ENCODE results near the gene MECP2. TPM values are rescaled to one million over a fixed set of nuclear protein-coding genes. Genes with fewer than 3 reads are reported as not detected.

The MECP2 gene
- total and polyA plus RNA-seq, 2 of the 13 experiments (the other 11 are each of a cell fraction or from before 2014, with no cell fraction given): 7.9 to 18.1 TPM

DNA sequence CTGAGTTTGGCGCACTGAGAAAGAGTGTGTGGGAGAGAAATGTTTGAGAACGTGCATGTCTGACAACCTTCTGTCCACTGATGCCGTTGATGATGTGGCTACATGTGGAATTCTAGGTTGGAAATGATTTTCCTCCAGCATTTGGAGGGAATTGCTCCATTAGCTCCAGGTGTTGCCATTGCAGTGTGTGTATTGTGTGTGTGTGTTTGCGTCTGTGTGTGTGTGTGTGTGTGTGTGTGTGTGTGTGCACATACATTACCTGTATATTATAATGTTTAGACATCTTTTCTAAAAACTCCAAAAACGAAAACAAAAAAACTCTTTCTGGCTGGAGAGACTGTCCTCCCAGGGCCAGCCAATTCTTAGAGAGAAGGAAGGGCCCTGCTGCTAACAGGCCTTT is 18.2 kb upstream of the MECP2 start:
- Histone ChIP-seq H3K9ac (ENCODE audit: insufficient read depth, low read depth, low read length) (no peak overlapping the region), H3K27ac (ENCODE audit: extremely low read length, insufficient read depth, low read length) (no peak overlapping the region), H3K4me3 (replicated peaks in 1 of 3; ENCODE audit: insufficient read depth in 1 of 3, low read depth in 2 of 3, low read length in 3 of 3) (no peak overlapping the region), H4K20me1 (ENCODE audit: insufficient read depth, low read length) (no peaks in the 10 kb centered on the region), H3K4me1 (ENCODE audit: insufficient read depth, low read length) (no peaks in the 10 kb centered on the region), H3K27me3 (ENCODE audit: control insufficient read depth in 1 of 2, insufficient read depth in 2 of 2, low read length in 2 of 2) (peaks cover 1 to 11% of the 10 kb centered on the region in 2 experiments; a peak in 3 of 5 replicates), H3K79me2 (ENCODE audit: insufficient read depth, low read length) (no peaks in the 10 kb centered on the region), H3K4me2 (ENCODE audit: low read depth, low read length) (no peak overlapping the region), H3K36me3 (replicated peaks in 1 of 2; ENCODE audit: control insufficient read depth in 1 of 2, insufficient read depth in 2 of 2, low read length in 2 of 2) (no peaks in the 10 kb centered on the region), H3K9me3 (ENCODE audit: low read length) (no peaks in the 10 kb centered on the region), H2AFZ (ENCODE audit: low read length) (no peak overlapping the region)
- WGBS (ENCODE audit: low lambda C conversion rate): 5% methylated on average over 4 of the region's 5 CpGs
- POLR2A ChIA-PET: no interaction called here
- no TSS peak for BruUV-seq (replicated peaks)
- FAIRE-seq (no peak), ATAC-seq (no peak), DNase-seq (ENCODE audit: low spot score) (no peak)
- in situ Hi-C loops (cut with HindIII; ENCODE audit: extremely low pct_ligation_motif_present, low pct_unique_long_range_greater_than_20kb): no loop called here
- intact Hi-C loops (cut with micrococcal nuclease; ENCODE audit: unreplicated experiment): no loop called here
- CTCF ChIA-PET (ENCODE audit: low intra/inter-chr PET ratio, low total read pairs): no interaction called here
- TF ChIP-seq, protein P1, sequence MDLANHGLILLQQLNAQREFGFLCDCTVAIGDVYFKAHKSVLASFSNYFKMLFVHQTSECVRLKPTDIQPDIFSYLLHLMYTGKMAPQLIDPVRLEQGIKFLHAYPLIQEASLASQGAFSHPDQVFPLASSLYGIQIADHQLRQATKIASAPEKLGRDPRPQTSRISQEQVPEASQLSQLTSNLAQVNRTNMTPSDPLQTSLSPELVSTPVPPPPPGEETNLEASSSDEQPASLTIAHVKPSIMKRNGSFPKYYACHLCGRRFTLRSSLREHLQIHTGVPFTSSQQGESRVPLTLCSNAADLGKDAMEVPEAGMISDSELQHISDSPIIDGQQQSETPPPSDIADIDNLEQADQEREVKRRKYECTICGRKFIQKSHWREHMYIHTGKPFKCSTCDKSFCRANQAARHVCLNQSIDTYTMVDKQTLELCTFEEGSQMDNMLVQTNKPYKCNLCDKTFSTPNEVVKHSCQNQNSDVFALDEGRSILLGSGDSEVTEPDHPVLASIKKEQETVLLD (CRISPR knock-in tag; IDR thresholded peaks at IDR 0.05; ENCODE audit: low read depth): no peak
- TF ChIP-seq KDM2A (CRISPR knock-in tag; IDR thresholded peaks at IDR 0.05; ENCODE audit: borderline replicate concordance, low read depth) (no peak), MTF1 (CRISPR knock-in tag; IDR thresholded peaks at IDR 0.05) (no peak), CREB1 (IDR thresholded peaks at IDR 0.05) (no peak), CREB1 (CRISPR knock-in tag; IDR thresholded peaks at IDR 0.05) (no peak), SRSF9 (IDR thresholded peaks at IDR 0.05; ENCODE audit: borderline replicate concordance, insufficient read depth, low read depth, low read length, poor library complexity, severe bottlenecking) (no peak), TMF1 (CRISPR knock-in tag; IDR thresholded peaks at IDR 0.05; ENCODE audit: low read depth) (no peak), ZNF224 (CRISPR knock-in tag; IDR thresholded peaks at IDR 0.05) (no peak), CC2D1A (CRISPR knock-in tag; IDR thresholded peaks at IDR 0.05) (no peak), NCOA1 (CRISPR knock-in tag; IDR thresholded peaks at IDR 0.05) (no peak), SALL2 (CRISPR knock-in tag; IDR thresholded peaks at IDR 0.05) (no peak), ZNF557 (CRISPR knock-in tag; IDR thresholded peaks at IDR 0.05) (no peak), ZNF160 (CRISPR knock-in tag; IDR thresholded peaks at IDR 0.05) (no peak), ZIK1 (CRISPR knock-in tag; IDR thresholded peaks at IDR 0.05; ENCODE audit: borderline replicate concordance, low read depth) (no peak), ZNF343 (CRISPR knock-in tag; IDR thresholded peaks at IDR 0.05) (no peak)
- TF ChIP-seq, protein P2, sequence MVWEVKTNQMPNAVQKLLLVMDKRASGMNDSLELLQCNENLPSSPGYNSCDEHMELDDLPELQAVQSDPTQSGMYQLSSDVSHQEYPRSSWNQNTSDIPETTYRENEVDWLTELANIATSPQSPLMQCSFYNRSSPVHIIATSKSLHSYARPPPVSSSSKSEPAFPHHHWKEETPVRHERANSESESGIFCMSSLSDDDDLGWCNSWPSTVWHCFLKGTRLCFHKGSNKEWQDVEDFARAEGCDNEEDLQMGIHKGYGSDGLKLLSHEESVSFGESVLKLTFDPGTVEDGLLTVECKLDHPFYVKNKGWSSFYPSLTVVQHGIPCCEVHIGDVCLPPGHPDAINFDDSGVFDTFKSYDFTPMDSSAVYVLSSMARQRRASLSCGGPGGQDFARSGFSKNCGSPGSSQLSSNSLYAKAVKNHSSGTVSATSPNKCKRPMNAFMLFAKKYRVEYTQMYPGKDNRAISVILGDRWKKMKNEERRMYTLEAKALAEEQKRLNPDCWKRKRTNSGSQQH (CRISPR knock-in tag; IDR thresholded peaks at IDR 0.05; ENCODE audit: low read depth): no peak
- TF ChIP-seq, protein P3, sequence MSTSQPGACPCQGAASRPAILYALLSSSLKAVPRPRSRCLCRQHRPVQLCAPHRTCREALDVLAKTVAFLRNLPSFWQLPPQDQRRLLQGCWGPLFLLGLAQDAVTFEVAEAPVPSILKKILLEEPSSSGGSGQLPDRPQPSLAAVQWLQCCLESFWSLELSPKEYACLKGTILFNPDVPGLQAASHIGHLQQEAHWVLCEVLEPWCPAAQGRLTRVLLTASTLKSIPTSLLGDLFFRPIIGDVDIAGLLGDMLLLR (CRISPR knock-in tag; IDR thresholded peaks at IDR 0.05): no peak
- TF ChIP-seq, protein P4, sequence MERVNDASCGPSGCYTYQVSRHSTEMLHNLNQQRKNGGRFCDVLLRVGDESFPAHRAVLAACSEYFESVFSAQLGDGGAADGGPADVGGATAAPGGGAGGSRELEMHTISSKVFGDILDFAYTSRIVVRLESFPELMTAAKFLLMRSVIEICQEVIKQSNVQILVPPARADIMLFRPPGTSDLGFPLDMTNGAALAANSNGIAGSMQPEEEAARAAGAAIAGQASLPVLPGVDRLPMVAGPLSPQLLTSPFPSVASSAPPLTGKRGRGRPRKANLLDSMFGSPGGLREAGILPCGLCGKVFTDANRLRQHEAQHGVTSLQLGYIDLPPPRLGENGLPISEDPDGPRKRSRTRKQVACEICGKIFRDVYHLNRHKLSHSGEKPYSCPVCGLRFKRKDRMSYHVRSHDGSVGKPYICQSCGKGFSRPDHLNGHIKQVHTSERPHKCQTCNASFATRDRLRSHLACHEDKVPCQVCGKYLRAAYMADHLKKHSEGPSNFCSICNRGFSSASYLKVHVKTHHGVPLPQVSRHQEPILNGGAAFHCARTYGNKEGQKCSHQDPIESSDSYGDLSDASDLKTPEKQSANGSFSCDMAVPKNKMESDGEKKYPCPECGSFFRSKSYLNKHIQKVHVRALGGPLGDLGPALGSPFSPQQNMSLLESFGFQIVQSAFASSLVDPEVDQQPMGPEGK (CRISPR knock-in tag; IDR thresholded peaks at IDR 0.05): no peak
- TF ChIP-seq, protein P5, sequence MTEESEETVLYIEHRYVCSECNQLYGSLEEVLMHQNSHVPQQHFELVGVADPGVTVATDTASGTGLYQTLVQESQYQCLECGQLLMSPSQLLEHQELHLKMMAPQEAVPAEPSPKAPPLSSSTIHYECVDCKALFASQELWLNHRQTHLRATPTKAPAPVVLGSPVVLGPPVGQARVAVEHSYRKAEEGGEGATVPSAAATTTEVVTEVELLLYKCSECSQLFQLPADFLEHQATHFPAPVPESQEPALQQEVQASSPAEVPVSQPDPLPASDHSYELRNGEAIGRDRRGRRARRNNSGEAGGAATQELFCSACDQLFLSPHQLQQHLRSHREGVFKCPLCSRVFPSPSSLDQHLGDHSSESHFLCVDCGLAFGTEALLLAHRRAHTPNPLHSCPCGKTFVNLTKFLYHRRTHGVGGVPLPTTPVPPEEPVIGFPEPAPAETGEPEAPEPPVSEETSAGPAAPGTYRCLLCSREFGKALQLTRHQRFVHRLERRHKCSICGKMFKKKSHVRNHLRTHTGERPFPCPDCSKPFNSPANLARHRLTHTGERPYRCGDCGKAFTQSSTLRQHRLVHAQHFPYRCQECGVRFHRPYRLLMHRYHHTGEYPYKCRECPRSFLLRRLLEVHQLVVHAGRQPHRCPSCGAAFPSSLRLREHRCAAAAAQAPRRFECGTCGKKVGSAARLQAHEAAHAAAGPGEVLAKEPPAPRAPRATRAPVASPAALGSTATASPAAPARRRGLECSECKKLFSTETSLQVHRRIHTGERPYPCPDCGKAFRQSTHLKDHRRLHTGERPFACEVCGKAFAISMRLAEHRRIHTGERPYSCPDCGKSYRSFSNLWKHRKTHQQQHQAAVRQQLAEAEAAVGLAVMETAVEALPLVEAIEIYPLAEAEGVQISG (CRISPR knock-in tag; IDR thresholded peaks at IDR 0.05): no peak
